ENCODE measurements around the gene MAST2.

Gene MAST2

DNA sequence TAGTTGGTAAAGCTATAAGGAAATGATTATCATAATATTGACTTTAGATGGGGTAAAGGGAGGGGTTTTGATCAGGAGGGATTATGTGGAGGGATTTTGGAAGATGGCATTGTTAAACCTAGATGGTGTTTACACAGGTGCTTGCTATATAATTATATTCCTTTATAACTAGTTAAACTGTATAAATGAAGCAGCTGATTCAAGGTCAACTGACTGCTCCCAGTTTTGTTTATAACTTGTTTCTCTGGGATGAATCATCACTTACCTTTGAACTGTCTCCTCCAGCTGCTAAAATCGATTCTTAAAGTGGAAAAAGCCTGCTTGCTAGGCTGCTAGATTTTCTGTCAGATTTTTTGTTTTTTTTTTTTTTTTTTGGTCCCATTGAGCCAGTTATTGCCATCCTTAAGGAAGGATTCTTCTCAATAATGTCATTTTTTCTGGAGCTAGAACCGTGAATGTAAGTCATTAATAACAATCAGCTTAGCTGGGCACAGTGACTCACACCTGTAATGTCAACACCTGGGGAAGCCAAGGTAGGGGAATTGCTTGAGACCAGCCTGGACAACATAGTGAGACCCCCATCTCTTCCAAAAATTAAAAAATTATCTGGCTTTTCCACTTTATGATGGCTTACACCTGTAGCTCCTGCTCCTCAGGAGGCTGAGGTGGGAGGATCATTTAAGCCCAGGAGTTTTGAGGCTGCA, 175.8 kb downstream of the MAST2 start:
- TF ChIP-seq, protein P1, sequence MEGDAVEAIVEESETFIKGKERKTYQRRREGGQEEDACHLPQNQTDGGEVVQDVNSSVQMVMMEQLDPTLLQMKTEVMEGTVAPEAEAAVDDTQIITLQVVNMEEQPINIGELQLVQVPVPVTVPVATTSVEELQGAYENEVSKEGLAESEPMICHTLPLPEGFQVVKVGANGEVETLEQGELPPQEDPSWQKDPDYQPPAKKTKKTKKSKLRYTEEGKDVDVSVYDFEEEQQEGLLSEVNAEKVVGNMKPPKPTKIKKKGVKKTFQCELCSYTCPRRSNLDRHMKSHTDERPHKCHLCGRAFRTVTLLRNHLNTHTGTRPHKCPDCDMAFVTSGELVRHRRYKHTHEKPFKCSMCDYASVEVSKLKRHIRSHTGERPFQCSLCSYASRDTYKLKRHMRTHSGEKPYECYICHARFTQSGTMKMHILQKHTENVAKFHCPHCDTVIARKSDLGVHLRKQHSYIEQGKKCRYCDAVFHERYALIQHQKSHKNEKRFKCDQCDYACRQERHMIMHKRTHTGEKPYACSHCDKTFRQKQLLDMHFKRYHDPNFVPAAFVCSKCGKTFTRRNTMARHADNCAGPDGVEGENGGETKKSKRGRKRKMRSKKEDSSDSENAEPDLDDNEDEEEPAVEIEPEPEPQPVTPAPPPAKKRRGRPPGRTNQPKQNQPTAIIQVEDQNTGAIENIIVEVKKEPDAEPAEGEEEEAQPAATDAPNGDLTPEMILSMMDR (IDR thresholded peaks at IDR 0.05): no peak
- no peak overlapping the region for H3K27ac ChIP-seq
- no peaks in the 10 kb centered on the region for H3K27me3 ChIP-seq
- peaks cover 4% of the 10 kb centered on the region for H3K36me3 ChIP-seq
- H3K4me1 ChIP-seq (ENCODE audit: control insufficient read depth in 1 of 2, insufficient read depth in 1 of 2, low read depth in 1 of 2, low read length in 1 of 2): no peaks in the 10 kb centered on the region
- no peak overlapping the region for H3K4me3 ChIP-seq (ENCODE audit: low read depth in 1 of 2, low read length in 1 of 2)
- H3K9me3 ChIP-seq: no peaks in the 10 kb centered on the region

DNA sequence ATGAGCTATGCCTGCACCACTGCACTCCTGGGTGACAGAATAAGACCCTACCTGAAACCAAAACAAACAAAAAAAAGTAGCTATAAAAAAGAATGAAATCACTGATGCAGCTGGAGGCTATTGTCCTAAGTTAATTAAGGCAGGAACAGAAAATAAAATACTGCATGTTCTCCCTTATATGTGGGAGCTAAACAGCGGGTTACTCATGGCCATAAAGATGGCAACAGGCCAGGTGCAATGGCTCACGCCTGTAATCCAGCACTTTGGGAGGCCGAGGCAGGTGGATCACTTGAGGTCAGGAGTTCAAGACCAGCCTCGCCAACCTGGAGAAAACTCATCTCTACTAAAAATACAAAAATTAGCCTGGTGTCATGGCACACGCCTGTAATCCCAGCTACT, 176.4 kb downstream of the MAST2 start:
- Histone ChIP-seq H3K9me3 (no peaks in the 10 kb centered on the region), H3K4me1 (ENCODE audit: control insufficient read depth in 1 of 2, insufficient read depth in 1 of 2, low read depth in 1 of 2, low read length in 1 of 2) (no peaks in the 10 kb centered on the region), H3K4me3 (ENCODE audit: low read depth in 1 of 2, low read length in 1 of 2) (no peak overlapping the region), H3K27me3 (no peaks in the 10 kb centered on the region), H3K36me3 (peaks cover 3% of the 10 kb centered on the region), H3K27ac (no peak overlapping the region)
- TF ChIP-seq, protein P1 (IDR thresholded peaks at IDR 0.05): no peak

DNA sequence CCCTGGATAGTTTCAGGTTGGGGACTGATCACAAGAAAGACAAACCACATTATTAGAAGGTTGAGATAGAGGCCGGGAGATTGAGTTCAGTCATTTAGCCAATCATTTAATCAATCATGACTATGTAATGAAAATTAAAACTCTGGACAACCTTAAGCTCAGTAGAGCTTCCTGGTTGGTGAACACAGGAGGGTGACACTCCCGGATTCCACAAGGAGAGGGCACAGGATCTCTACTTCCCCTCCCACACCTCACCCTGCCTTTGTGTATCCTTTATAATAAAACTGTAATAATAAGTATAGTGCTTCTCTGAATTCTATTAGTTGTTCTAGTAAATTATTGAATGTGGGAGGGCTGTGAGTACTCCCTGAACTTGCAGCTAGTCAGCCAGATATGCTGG, 178.9 kb downstream of the MAST2 start:
- no peaks in the 10 kb centered on the region for H3K9me3 ChIP-seq
- H3K4me3 ChIP-seq (ENCODE audit: low read depth in 1 of 2, low read length in 1 of 2): no peak overlapping the region
- TF ChIP-seq, protein P1 (IDR thresholded peaks at IDR 0.05): no peak
- H3K36me3 ChIP-seq: no peaks in the 10 kb centered on the region
- no peaks in the 10 kb centered on the region for H3K27me3 ChIP-seq
- H3K27ac ChIP-seq: no peak overlapping the region
- no peaks in the 10 kb centered on the region for H3K4me1 ChIP-seq (ENCODE audit: control insufficient read depth in 1 of 2, insufficient read depth in 1 of 2, low read depth in 1 of 2, low read length in 1 of 2)

DNA sequence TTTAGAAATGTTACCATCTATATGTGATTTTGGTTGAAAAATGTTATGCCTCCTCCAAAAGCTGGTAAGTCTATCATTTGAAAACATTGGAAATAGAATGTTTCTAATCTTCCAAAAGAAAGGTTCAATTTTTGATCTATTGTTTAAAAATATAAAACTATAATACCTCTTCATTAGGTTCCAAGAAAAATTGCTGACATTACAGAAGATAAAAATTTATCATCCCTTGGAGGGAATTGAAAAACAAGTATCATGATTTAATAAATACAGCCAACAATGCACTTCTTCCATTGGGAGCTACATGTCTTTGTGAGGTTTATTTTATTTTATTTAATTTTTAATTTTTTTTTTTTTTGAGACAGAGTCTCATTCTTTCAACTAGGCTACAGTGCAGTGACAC, 180.6 kb downstream of the MAST2 start:
- no peaks in the 10 kb centered on the region for H3K36me3 ChIP-seq
- H3K4me3 ChIP-seq (ENCODE audit: low read depth in 1 of 2, low read length in 1 of 2): no peak overlapping the region
- TF ChIP-seq, protein P1 (IDR thresholded peaks at IDR 0.05): no peak
- no peaks in the 10 kb centered on the region for H3K27me3 ChIP-seq
- H3K9me3 ChIP-seq: no peaks in the 10 kb centered on the region
- no peak overlapping the region for H3K27ac ChIP-seq
- H3K4me1 ChIP-seq (ENCODE audit: control insufficient read depth in 1 of 2, insufficient read depth in 1 of 2, low read depth in 1 of 2, low read length in 1 of 2): no peaks in the 10 kb centered on the region

DNA sequence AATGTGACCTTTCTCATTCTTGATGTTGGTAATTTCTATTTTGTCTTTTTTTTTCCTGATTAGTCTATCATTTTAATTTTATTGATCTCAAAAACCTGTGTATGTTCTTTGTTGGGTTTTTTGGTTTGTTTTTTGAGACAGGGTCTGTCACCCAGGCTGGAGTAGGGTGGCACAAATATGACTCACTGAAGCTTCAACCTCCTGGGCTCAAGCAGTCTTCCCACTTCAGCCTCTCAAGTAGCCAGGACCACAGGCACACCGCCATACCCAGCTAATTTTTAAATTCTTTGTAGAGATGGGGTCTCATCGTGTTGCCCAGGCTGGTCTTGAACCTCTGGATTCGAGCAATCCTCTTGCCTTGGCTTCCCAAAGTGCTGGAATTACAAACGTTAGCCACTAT, 183.8 kb downstream of the MAST2 start:
- no peaks in the 10 kb centered on the region for H3K27me3 ChIP-seq
- no peaks in the 10 kb centered on the region for H3K4me1 ChIP-seq (ENCODE audit: control insufficient read depth in 1 of 2, insufficient read depth in 1 of 2, low read depth in 1 of 2, low read length in 1 of 2)
- H3K4me3 ChIP-seq (ENCODE audit: low read depth in 1 of 2, low read length in 1 of 2): no peak overlapping the region
- TF ChIP-seq, protein P1 (IDR thresholded peaks at IDR 0.05): no peak
- no peak overlapping the region for H3K27ac ChIP-seq
- no peaks in the 10 kb centered on the region for H3K9me3 ChIP-seq
- H3K36me3 ChIP-seq: no peaks in the 10 kb centered on the region

Measured in neutrophil (primary cell).